Subcutaneous abdominal adipose tissue (tissue), 5 donors: Measurements from ENCODE around the gene CPNE1.
A peak's percentile ranks its signal among the peaks of the same experiment; 100 is the strongest.

ENCODE experiments used
- H3K27ac ChIP-seq: one replicate; pipeline ENCODE4 v1.7.0; 2013; ENCODE audit warnings: low read depth, mild to moderate bottlenecking, inconsistent platforms, low read length, moderate library complexity
- H3K27me3 ChIP-seq, 5 donors: one replicate each; pipeline ENCODE4 v1.7.0; 2013; ENCODE audit warnings: low read length in 5 of 5, inconsistent platforms in 1 of 5; ENCODE audit not compliant: control insufficient read depth in 5 of 5, insufficient read depth in 4 of 5
- H3K36me3 ChIP-seq, 5 donors: one replicate each; pipeline ENCODE4 v1.7.0; 2013; ENCODE audit warnings: low read length in 5 of 5; ENCODE audit not compliant: control insufficient read depth in 5 of 5, insufficient read depth in 5 of 5
- H3K4me1 ChIP-seq, 5 donors: one replicate each; pipeline ENCODE4 v1.7.0; 2013; ENCODE audit warnings: low read length in 5 of 5, mild to moderate bottlenecking in 3 of 5, moderate library complexity in 1 of 5; ENCODE audit not compliant: control insufficient read depth in 5 of 5, insufficient read depth in 5 of 5
- H3K4me3 ChIP-seq, 5 donors: one replicate each; pipeline ENCODE4 v1.7.0; 2013; ENCODE audit warnings: low read length in 5 of 5, low read depth in 1 of 5
- H3K9ac ChIP-seq, 5 donors: one replicate each; pipeline ENCODE4 v1.7.0; 2013; ENCODE audit warnings: low read length in 5 of 5, mild to moderate bottlenecking in 4 of 5, moderate library complexity in 3 of 5
- H3K9me3 ChIP-seq, 5 donors: one replicate each; pipeline ENCODE4 v1.7.0; 2013; ENCODE audit warnings: low read length in 5 of 5; ENCODE audit not compliant: control insufficient read depth in 5 of 5
- donor health status: healthy.
- donor health status: healthy.
- donor health status: healthy.
- donor health status: healthy.
- donor health status: healthy.

The CPNE1 gene

DNA sequence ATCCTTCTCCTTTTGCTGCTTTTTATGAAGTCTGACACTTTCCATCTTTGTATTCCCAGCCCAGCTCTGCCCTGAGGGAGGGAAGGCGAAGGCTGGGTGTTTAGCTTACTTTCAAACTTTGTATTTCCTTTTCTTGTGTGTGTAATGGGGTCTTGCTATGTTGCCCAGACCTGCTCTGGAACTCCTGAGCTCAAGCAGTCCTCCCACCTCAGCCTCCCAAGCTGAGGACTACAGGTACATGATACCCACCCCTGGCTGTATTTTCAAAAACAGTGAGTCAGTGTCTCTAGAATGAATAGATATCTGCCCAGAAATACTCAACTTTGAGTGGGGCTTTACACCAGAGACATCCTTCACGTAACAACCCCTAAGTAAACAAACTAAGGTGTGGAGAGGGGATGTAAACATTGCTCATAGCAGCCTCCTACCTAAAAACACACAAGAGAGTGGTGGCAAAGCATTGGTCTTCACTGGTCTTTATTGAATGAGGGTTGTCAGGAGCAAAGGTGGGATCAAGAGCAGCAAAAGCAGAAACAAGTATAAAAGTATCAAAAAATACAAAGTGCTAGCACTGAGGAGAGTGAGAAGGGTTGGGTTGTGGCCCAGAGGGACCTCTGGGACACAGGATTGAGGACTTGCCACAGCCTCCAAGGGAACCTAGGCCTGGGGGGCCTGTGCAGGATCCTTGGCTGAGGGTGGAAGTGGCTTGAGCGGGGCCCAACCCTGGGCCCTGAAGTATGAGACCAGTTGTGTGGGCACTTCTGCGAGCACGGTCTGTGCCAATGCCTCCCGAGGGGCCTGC is 38.9 kb downstream of the CPNE1 start:
- H3K9me3 ChIP-seq: no peaks in the 10 kb centered on the region
- H3K27me3 ChIP-seq: no peaks in the 10 kb centered on the region
- peaks cover 0 to 4% (median 0%) of the 10 kb centered on the region in 5 donors for H3K4me1 ChIP-seq
- peaks cover 13 to 60% (median 51%) of the 10 kb centered on the region in 5 donors for H3K36me3 ChIP-seq
- no peak overlapping the region for H3K4me3 ChIP-seq
- no peak overlapping the region for H3K27ac ChIP-seq
- no peak overlapping the region for H3K9ac ChIP-seq

DNA sequence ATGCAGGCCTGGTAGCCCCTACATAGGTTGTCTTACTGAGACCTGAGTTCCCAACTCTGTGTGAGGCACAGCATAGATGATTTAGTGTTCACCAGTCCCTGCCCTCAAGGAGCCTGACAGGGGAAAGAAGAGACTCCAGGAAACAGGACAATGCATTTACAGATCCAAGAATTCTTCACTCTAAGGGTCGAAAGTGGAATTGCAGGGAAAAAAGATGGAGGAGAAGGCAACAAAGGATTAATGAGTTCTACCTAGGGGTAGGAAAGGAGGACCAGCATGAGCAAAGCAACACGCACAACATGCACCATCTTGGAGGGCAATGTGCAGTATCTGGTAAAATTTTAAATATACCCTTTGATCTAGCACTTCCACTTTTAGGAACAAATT is 43.1 kb downstream of the CPNE1 start:
- Histone ChIP-seq H3K4me1 (peaks cover 5 to 32% (median 30%) of the 10 kb centered on the region in 5 donors), H3K36me3 (peaks cover 2 to 23% (median 19%) of the 10 kb centered on the region in 5 donors), H3K4me3 (no peak overlapping the region), H3K9me3 (no peaks in the 10 kb centered on the region), H3K27ac (no peak overlapping the region), H3K27me3 (no peaks in the 10 kb centered on the region), H3K9ac (no peak overlapping the region)

DNA sequence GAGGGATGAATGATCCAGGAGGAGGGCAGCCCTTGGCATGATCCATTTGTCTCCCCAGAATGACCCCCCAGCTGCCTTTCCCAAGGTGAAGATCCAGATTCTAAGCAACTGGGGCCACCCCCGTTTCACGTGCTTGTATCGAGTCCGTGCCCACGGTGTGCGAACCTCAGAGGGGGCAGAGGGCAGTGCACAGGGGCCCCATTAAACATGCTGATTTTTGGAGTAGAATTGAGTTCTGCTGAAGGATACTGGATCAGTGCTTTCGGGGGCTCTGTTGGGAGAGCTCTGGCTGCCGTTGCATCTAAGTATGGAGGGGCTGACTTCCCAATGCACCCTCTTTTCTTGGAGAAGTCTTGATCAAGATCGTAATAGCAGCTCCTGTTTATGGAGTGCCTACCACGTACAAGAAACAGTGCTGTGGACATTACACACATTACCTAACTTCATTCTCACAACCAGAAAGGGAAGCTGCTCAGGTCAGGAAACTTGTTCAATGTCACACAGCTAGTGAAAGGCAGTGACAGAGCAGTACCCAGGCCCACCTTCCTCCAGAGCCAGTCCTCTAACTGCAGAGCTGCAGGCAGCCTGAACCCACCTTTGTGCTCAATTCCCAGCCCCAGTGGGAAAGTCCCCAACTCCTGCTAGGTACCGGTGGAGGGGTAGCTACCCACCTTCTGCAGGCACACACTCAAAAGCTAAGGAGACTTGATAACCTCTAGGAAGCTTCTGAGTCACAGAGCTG is 43.7 kb downstream of the CPNE1 start:
- Histone ChIP-seq H3K36me3 (peaks cover 2 to 18% (median 13%) of the 10 kb centered on the region in 5 donors), H3K4me3 (no peak overlapping the region), H3K27ac (no peak overlapping the region), H3K4me1 (peaks cover 5 to 32% (median 30%) of the 10 kb centered on the region in 5 donors), H3K9ac (no peak overlapping the region), H3K27me3 (no peaks in the 10 kb centered on the region), H3K9me3 (no peaks in the 10 kb centered on the region)

DNA sequence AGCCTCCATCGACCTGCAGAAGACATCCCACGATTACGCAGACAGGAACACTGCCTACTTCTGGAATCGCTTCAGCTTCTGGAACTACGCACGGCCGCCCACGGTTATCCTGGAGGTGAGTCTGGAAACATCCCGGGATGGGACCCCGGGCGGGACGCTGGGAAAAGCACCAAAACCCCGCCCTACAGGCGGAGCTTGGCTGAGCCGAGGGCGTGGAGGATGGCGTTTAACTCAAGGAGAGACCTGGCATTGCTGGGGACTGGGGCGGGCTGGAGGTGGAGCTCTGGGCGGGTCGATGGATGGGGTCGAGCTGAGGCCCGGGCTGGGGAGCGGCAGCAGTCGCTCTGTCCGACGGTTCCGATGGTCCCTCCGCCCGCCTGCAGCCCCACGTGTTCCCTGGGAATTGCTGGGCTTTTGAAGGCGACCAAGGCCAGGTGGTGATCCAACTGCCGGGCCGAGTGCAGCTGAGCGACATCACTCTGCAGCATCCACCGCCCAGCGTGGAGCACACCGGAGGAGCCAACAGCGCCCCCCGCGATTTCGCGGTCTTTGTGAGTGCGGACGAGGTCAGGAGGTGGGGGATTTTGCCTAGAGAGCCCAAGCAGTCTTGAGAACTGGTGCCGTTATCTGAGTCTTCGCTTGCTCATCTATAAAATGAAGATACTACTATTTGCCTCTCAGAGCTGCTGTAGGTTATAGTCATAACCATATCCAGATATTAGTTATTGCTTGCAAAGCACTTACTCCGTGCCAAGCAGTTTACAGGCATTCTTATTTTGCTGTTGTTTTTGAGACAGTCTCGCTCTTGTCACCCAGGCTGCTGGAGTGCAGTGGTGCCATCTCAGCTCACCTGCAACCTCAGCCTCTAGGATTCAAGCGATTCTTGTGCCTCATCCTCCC is 45.3 kb downstream of the CPNE1 start:
- no peaks in the 10 kb centered on the region for H3K9me3 ChIP-seq
- peak overlapping the region in 4 of 5 donors; percentile 13 to 62 (median 55) for H3K4me3 ChIP-seq
- H3K36me3 ChIP-seq: peaks cover 0 to 10% (median 5%) of the 10 kb centered on the region in 5 donors
- H3K4me1 ChIP-seq: peaks cover 5 to 39% (median 36%) of the 10 kb centered on the region in 5 donors
- no peak overlapping the region for H3K27ac ChIP-seq
- H3K27me3 ChIP-seq: no peaks in the 10 kb centered on the region
- H3K9ac ChIP-seq: no peak overlapping the region

DNA sequence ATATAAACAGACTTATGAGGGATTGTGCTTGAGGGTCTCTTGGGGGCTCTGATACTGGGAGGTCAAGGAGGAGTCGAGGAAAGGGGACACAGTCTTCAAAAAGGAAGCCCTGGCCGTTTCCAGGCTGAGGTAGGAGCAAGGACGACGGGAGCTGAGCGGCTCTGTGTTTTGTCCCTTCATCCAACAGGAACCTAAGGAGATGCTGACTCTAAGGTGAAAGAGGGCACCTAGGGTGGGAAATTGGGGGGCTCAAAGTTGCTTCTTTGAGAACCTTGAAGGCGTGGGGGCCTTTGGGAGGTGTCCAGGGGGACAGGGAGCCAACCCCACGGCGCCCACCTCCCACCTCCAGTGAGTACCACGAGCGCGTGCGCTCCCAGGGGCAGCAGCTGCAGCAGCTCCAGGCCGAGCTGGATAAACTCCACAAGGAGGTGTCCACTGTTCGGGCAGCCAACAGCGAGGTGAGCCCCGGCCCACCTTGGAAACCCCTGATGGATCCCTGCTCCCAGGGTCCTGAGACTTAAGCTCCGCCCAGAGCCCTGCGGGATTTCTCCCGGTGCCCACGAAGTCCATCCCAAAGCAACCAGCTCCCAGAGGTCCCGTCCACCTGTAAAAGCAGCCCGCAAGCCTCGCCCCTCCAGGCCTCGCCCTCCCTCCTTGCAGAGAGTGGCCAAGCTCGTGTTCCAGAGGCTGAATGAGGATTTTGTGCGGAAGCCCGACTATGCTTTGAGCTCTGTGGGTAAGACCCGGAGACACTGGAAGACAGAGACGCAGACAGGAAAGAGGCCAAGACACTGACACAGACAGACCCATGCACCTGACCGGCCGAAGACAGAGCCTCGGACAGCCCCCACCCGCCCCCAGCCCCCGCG is 46.2 kb downstream of the CPNE1 start:
- peaks cover 5 to 39% (median 36%) of the 10 kb centered on the region in 5 donors for H3K4me1 ChIP-seq
- H3K36me3 ChIP-seq: peaks cover 0 to 10% (median 5%) of the 10 kb centered on the region in 5 donors
- H3K9me3 ChIP-seq: no peaks in the 10 kb centered on the region
- H3K27ac ChIP-seq: no peak overlapping the region
- H3K9ac ChIP-seq: peak overlapping the region in 1 of 5 donors; percentile 41
- H3K27me3 ChIP-seq: no peaks in the 10 kb centered on the region
- peak overlapping the region; percentile 48 to 61 (median 55) for H3K4me3 ChIP-seq

DNA sequence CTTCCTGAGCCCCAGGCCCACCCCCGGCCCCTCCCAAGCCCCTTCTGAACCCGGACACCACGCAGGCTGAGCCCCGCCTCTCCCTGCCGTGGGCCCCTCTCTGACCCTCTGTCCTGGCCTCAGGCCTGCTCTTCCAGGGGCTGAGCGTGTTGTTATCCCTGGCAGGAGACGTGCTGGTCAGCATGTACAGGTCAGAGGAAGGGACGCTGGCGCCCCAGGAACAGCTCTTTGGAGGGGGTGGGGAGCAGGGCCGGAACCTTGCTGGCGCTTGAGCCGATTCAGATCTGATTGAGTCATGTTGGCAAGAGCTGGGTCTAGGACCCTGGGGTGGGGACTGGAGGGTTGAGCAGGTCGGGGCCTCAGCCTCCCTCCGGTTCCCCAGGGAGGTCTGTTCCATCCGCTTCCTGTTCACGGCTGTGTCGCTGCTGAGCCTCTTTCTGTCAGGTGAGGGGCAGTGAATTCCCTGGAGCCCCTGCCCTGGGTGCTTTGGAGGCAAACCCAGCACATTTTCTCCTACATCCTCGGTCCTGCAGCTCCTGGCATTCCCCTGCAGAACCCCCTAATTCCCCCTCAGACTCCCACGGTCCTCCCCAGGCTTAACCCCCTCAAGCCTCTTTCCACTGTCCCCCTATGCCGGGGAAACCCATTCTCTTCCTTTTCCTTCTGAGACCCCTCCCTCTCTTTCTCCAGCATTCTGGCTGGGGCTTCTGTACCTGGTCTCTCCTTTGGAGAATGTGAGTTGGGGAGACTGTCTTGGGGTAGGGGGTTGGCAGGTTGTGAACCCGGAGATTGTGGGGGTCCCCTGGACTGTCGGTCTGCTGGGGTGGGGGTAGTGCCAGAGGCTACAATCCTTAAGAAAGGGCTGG is 47.1 kb downstream of the CPNE1 start:
- no peaks in the 10 kb centered on the region for H3K27me3 ChIP-seq
- peaks cover 5 to 39% (median 36%) of the 10 kb centered on the region in 5 donors for H3K4me1 ChIP-seq
- H3K9me3 ChIP-seq: no peaks in the 10 kb centered on the region
- no peak overlapping the region for H3K27ac ChIP-seq
- peak overlapping the region in 3 of 5 donors; percentile 40 to 76 (median 55) for H3K9ac ChIP-seq
- H3K4me3 ChIP-seq: peak overlapping the region; percentile 50 to 72 (median 65)
- H3K36me3 ChIP-seq: peaks cover 0 to 10% (median 5%) of the 10 kb centered on the region in 5 donors

DNA sequence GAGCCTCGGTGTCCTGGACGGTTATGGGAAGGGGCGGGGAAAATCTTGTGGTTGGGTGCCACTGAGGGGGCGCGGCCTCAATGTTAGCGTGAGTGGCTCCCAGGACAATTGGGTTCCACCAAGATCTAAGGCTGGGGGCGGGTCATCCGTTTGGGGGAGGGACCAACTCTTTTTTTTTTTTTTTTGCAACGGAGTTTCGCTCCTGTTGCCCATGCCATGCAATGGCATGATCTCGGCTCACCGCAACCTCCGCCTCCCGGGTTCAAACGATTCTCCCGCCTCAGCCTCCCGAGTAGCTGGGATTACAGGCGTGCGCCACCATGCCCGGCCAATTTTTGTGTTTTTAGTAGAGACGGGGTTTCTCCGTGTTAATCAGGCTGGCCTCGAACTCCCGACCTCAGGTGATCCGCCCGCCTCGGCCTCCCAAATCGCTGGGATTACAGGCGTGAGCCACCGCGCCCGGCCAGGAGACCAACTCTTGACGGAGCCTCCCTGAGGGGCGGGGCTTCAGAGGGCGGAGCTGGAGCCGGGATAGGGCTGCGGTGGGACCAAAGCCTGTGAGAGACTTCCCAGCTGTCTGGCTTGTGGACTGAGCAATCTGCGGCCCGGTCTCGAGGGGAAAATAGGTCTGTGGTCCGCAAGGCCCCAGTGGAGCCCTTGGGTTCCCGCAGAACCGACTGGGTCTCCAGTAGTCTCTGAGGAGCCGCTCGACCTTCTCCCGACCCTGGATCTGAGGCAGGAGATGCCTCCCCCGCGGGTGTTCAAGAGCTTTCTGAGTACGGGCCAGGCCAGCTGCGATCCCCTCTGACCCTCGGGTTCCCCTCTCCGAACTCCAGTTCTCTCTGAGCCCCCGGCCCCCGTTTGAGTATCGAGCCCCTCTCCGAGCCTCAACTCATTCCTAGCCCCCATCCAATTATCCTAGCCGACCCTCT is 48.0 kb downstream of the CPNE1 start:
- Histone ChIP-seq H3K36me3 (peaks cover 0 to 10% (median 5%) of the 10 kb centered on the region in 5 donors), H3K27ac (peak overlapping the region; percentile 60), H3K27me3 (no peaks in the 10 kb centered on the region), H3K9me3 (no peaks in the 10 kb centered on the region), H3K4me1 (peaks cover 5 to 39% (median 36%) of the 10 kb centered on the region in 5 donors), H3K4me3 (peak overlapping the region; percentile 50 to 72 (median 65)), H3K9ac (peak overlapping the region in 2 of 5 donors; percentile 40 to 76)
